GM23338 (cell line): ENCODE measurements around the gene DRD4. TPM values are rescaled to one million over a fixed set of nuclear protein-coding genes. Genes with fewer than 3 reads are reported as not detected.

Experiments used
- ATAC-seq: fragments of 200-7000 bp; cut with Tn5 transposase; 3 replicates; pipeline ENCODE4 v1.9.1; 2020
- DNase-seq: peaks from one replicate; pipeline ENCODE4 v3.0.0-alpha.2; 2015; ENCODE audit warnings: low spot score
- H2AFZ ChIP-seq: fragments of 200-600 bp; sonication (generic); 2 replicates; pipeline ENCODE4 v1.8.0; 2016; ENCODE audit warnings: antibody characterized with exemption, mild to moderate bottlenecking, moderate library complexity
- H3F3A ChIP-seq: fragments of 200-600 bp; sonication (generic); replicated peaks from 2 replicates; pipeline ENCODE4 v1.8.0; 2017; ENCODE audit warnings: antibody characterized with exemption, mixed run types, low read depth
- H3K27ac ChIP-seq: fragments of 200-600 bp; sonication (generic); 2 replicates; pipeline ENCODE4 v1.6.1; 2016; ENCODE audit warnings: low read depth
- H3K27me3 ChIP-seq: fragments of 200-600 bp; sonication (generic); 2 replicates; pipeline ENCODE4 v1.8.0; 2016; ENCODE audit warnings: mild to moderate bottlenecking, mixed run types, moderate library complexity; ENCODE audit not compliant: insufficient read depth
- H3K36me3 ChIP-seq: fragments of 200-600 bp; sonication (generic); 2 replicates; pipeline ENCODE4 v1.8.0; 2016; ENCODE audit warnings: mild to moderate bottlenecking; ENCODE audit not compliant: insufficient read depth
- H3K4me1 ChIP-seq: fragments of 200-600 bp; sonication (generic); 2 replicates; pipeline ENCODE4 v1.8.0; 2016; ENCODE audit warnings: mild to moderate bottlenecking, moderate library complexity; ENCODE audit not compliant: insufficient read depth
- H3K4me2 ChIP-seq: fragments of 200-600 bp; sonication (generic); 2 replicates; pipeline ENCODE4 v1.7.1; 2017; ENCODE audit warnings: mixed run types
- H3K4me3 ChIP-seq: fragments of 200-600 bp; sonication (generic); 2 replicates; pipeline ENCODE4 v1.6.1; 2016; ENCODE audit warnings: mixed run types
- H3K79me2 ChIP-seq: fragments of 200-600 bp; sonication (generic); replicated peaks from 2 replicates; pipeline ENCODE4 v1.8.0; 2017; ENCODE audit warnings: mild to moderate bottlenecking; ENCODE audit not compliant: insufficient read depth
- H3K9me2 ChIP-seq: fragments of 200-600 bp; sonication (generic); 2 replicates; pipeline ENCODE4 v1.8.0; 2017; ENCODE audit not compliant: insufficient read depth
- H4K20me1 ChIP-seq: fragments of 200-600 bp; sonication (generic); replicated peaks from 2 replicates; pipeline ENCODE4 v1.8.0; 2017; ENCODE audit warnings: mild to moderate bottlenecking; ENCODE audit not compliant: insufficient read depth
- H3K27ac Mint-ChIP-seq: 2 replicates; pipeline ENCODE4 v1.8.0; 2020; ENCODE audit warnings: inconsistent platforms, mild to moderate bottlenecking, moderate library complexity, mixed read lengths
- H3K27me3 Mint-ChIP-seq: 3 replicates; pipeline ENCODE4 v1.8.0; 2022; ENCODE audit warnings: low read depth, mild to moderate bottlenecking, moderate library complexity, mixed read lengths, inconsistent platforms; ENCODE audit not compliant: insufficient read depth, poor library complexity
- H3K36me3 Mint-ChIP-seq: 3 replicates; pipeline ENCODE4 v1.8.0; 2021; ENCODE audit warnings: low read depth, mild to moderate bottlenecking, inconsistent platforms, moderate library complexity, mixed read lengths
- H3K4me1 Mint-ChIP-seq: 3 replicates; pipeline ENCODE4 v1.8.0; 2020; ENCODE audit warnings: mild to moderate bottlenecking, inconsistent platforms, mixed read lengths
- H3K4me3 Mint-ChIP-seq: 3 replicates; pipeline ENCODE4 v1.8.0; 2021; ENCODE audit warnings: moderate library complexity, mild to moderate bottlenecking, inconsistent platforms, mixed read lengths
- H3K9me3 Mint-ChIP-seq: 3 replicates; pipeline ENCODE4 v1.8.0; 2020; ENCODE audit warnings: moderate library complexity, mild to moderate bottlenecking, inconsistent platforms, mixed read lengths
- CREB1 ChIP-seq: fragments of 250-450 bp; sonication (Bioruptor Pico); IDR thresholded peaks from 2 replicates; pipeline ENCODE4 v1.5.0; 2020; ENCODE audit warnings: low read depth, mild to moderate bottlenecking, moderate library complexity
- CTCF ChIP-seq, 2 experiments: fragments of 200-600 bp in 1 of 2; sonication (generic) in 1 of 2; conservative IDR thresholded peaks; 2 replicates each; pipeline versions ENCODE4 v1.5.1 to v1.6.1; 2016 to 2017; ENCODE audit warnings: antibody characterized with exemption in 2 of 2, low read depth in 2 of 2, mild to moderate bottlenecking in 2 of 2, moderate library complexity in 1 of 2
- ETS1 ChIP-seq: IDR thresholded peaks from 2 replicates; pipeline ENCODE4 v1.6.1; 2016; ENCODE audit warnings: antibody characterized with exemption
- EZH2 ChIP-seq: fragments of 200-600 bp; sonication (generic); IDR thresholded peaks from one replicate; pipeline ENCODE4 v1.8.0; 2017; ENCODE audit warnings: antibody characterized with exemption, mild to moderate bottlenecking, low read depth; ENCODE audit not compliant: unreplicated experiment
- EZH2phosphoT487 ChIP-seq: fragments of 200-600 bp; sonication (generic); IDR thresholded peaks from one replicate; pipeline ENCODE4 v1.8.1; 2018; ENCODE audit warnings: antibody characterized with exemption; ENCODE audit not compliant: unreplicated experiment
- JUNB ChIP-seq: IDR thresholded peaks from one replicate; pipeline ENCODE4 v1.6.1; 2016; ENCODE audit warnings: antibody characterized with exemption; ENCODE audit not compliant: unreplicated experiment
- NANOG ChIP-seq: IDR thresholded peaks from 2 replicates; pipeline ENCODE4 v1.6.1; 2016; ENCODE audit warnings: antibody characterized with exemption, borderline replicate concordance
- POLR2AphosphoS5 ChIP-seq: IDR thresholded peaks from 2 replicates; pipeline ENCODE4 v1.6.1; 2016; ENCODE audit warnings: antibody characterized with exemption, low read depth
- REST ChIP-seq: IDR thresholded peaks from one replicate; pipeline ENCODE4 v1.6.1; 2018; ENCODE audit warnings: antibody characterized with exemption; ENCODE audit not compliant: unreplicated experiment
- STAT1 ChIP-seq: IDR thresholded peaks from one replicate; pipeline ENCODE4 v1.6.1; 2016; ENCODE audit warnings: antibody characterized with exemption; ENCODE audit not compliant: unreplicated experiment
- ZNF114 ChIP-seq: fragments of 250-450 bp; sonication (Bioruptor Pico); IDR thresholded peaks from 2 replicates; pipeline ENCODE4 v1.5.0; 2020; ENCODE audit warnings: mild to moderate bottlenecking, moderate library complexity
- ZNF331 ChIP-seq: fragments of 250-450 bp; sonication (Bioruptor Pico); IDR thresholded peaks from 2 replicates; pipeline ENCODE4 v1.5.0; 2020; ENCODE audit warnings: low read depth, mild to moderate bottlenecking, moderate library complexity
- ZNF462 ChIP-seq: fragments of 250-450 bp; sonication (Bioruptor Pico); IDR thresholded peaks from 2 replicates; pipeline ENCODE4 v1.5.0; 2020; ENCODE audit warnings: mild to moderate bottlenecking, moderate library complexity
- polyA plus RNA-seq: library from polyadenylated mRNA; unstranded; fragments of >200 nt; fragmentation: Nextera tagmentation; extraction: Ambion mirVana; gene quantifications from 2 replicates; pipeline ENCODE4 v1.2.1, GENCODE V29; 2016
- total RNA-seq: library from RNA; depleted of rRNA; stranded (reverse); fragments of >200 nt; shearing (Covaris generic); gene quantifications from 2 replicates; pipeline ENCODE4 v1.2.3, GENCODE V29; 2014

Gene DRD4
- total and polyA plus RNA-seq, 2 experiments from 2014 or later: 1.0 to 1.8 TPM

GRCh38 chr11:587978-588380 lies 49.1 kb upstream of the DRD4 start:
- no peak overlapping the region for H2AFZ ChIP-seq
- ATAC-seq (no peak), DNase-seq (no peak)
- Mint-ChIP-seq H3K4me3 (no peak overlapping the region), H3K27ac (no peak overlapping the region), H3K36me3 (peaks cover 63% of the 10 kb centered on the region), H3K27me3 (peaks cover 12% of the 10 kb centered on the region), H3K9me3 (no peaks in the 10 kb centered on the region; the same call in 2 of the 3 replicates), H3K4me1 (no peaks in the 10 kb centered on the region; the same call in 2 of the 3 replicates)
- H3K4me1 ChIP-seq: no peaks in the 10 kb centered on the region
- no peak overlapping the region for H3K4me2 ChIP-seq
- no peak for TF ChIP-seq EZH2phosphoT487
- no peak for TF ChIP-seq JUNB
- TF ChIP-seq REST: no peak
- no peak for TF ChIP-seq CREB1 (CRISPR knock-in tag)
- no peak for TF ChIP-seq NANOG
- no peak for TF ChIP-seq POLR2AphosphoS5
- TF ChIP-seq EZH2: no peak
- TF ChIP-seq STAT1: no peak
- TF ChIP-seq CTCF (conservative IDR thresholded peaks at IDR 0.05; ENCODE audit: low read depth in 2 of 2): no peak
- TF ChIP-seq ZNF114: no peak
- no peak for TF ChIP-seq ZNF462
- no peak for TF ChIP-seq ZNF331 (CRISPR knock-in tag)
- no peak for TF ChIP-seq ETS1
- peaks cover 13% of the 10 kb centered on the region for H4K20me1 ChIP-seq
- H3K27me3 ChIP-seq: no peaks in the 10 kb centered on the region
- peaks cover 20% of the 10 kb centered on the region; the same call in 1 of the 2 replicates for H3K36me3 ChIP-seq
- H3K4me3 ChIP-seq: no peak overlapping the region
- H3K27ac ChIP-seq: no peak overlapping the region
- H3K9me2 ChIP-seq: no peaks in the 10 kb centered on the region
- peaks cover 13% of the 10 kb centered on the region for H3F3A ChIP-seq
- peaks cover 23% of the 10 kb centered on the region for H3K79me2 ChIP-seq
